CD4-positive, alpha-beta T cell (primary cell): ENCODE measurements around the gene BACH1. TPM values are rescaled to one million over a fixed set of nuclear protein-coding genes. Genes with fewer than 3 reads are reported as not detected.

ENCODE experiments used
- ATAC-seq: fragments of 200-7000 bp; cut with Tn5 transposase; one replicate; pipeline ENCODE4 v1.10.0; 2022; ENCODE audit warnings: mild to moderate bottlenecking; ENCODE audit not compliant: poor library complexity
- CTCF ChIA-PET: fragments of 350-600 bp; sonication (Branson Sonifier 250); formaldehyde crosslinking; loops from one replicate; lab custom pipeline; 2021; ENCODE audit warnings: antibody characterized with exemption, inconsistent platforms; lab: Charles Lee
- POLR2A ChIA-PET: fragments of 350-600 bp; sonication (Branson Sonifier 250); formaldehyde crosslinking; loops from one replicate; lab custom pipeline; 2021; ENCODE audit warnings: antibody characterized with exemption, inconsistent platforms; lab: Charles Lee
- DNase-seq, 14 experiments: peaks; one replicate each; pipeline ENCODE4 v3.0.0-alpha.2; 2013 to 2020; ENCODE audit warnings: mixed read lengths in 2 of 14
- H3K27ac ChIP-seq, 2 donors: one replicate each; pipeline versions ENCODE4 v1.5.1 to v1.7.0; 2013; ENCODE audit warnings: low read length in 2 of 2, low read depth in 1 of 2, mild to moderate bottlenecking in 1 of 2
- H3K27me3 ChIP-seq, 2 experiments: 1 replicate in 1 of 2; 2 replicates in 1 of 2; pipeline versions ENCODE4 v1.6.1 to v1.7.0; 2013; ENCODE audit warnings: low read length in 2 of 2, control low read depth in 1 of 2, mild to moderate bottlenecking in 1 of 2, moderate library complexity in 1 of 2; ENCODE audit not compliant: insufficient read depth in 2 of 2, control insufficient read depth in 1 of 2
- H3K36me3 ChIP-seq: one replicate; pipeline ENCODE4 v1.6.1; 2013; ENCODE audit warnings: low read length, control low read depth; ENCODE audit not compliant: insufficient read depth
- H3K4me1 ChIP-seq: one replicate; pipeline ENCODE4 v1.6.1; 2013; ENCODE audit warnings: low read length, control low read depth; ENCODE audit not compliant: insufficient read depth
- H3K4me3 ChIP-seq: one replicate; pipeline ENCODE4 v1.5.1; 2013; ENCODE audit warnings: mild to moderate bottlenecking, low read length, moderate library complexity
- H3K9me3 ChIP-seq, 2 experiments: 1 replicate in 1 of 2; 2 replicates in 1 of 2; pipeline versions ENCODE4 v1.6.1 to v1.7.0; 2013; ENCODE audit warnings: low read length in 2 of 2, mild to moderate bottlenecking in 2 of 2, control low read depth in 1 of 2, moderate library complexity in 1 of 2; ENCODE audit not compliant: control insufficient read depth in 1 of 2, insufficient read depth in 1 of 2
- H3K27ac Mint-ChIP-seq: one replicate; pipeline ENCODE4 v1.8.0; 2020; ENCODE audit warnings: mixed read lengths
- H3K27me3 Mint-ChIP-seq: one replicate; pipeline ENCODE4 v1.8.0; 2021; ENCODE audit warnings: mixed read lengths
- H3K36me3 Mint-ChIP-seq: one replicate; pipeline ENCODE4 v1.8.0; 2021; ENCODE audit warnings: low read depth, mixed read lengths
- H3K4me1 Mint-ChIP-seq: one replicate; pipeline ENCODE4 v1.8.0; 2021; ENCODE audit warnings: low read depth, mixed read lengths
- H3K4me3 Mint-ChIP-seq: one replicate; pipeline ENCODE4 v1.8.0; 2020; ENCODE audit warnings: mild to moderate bottlenecking, mixed read lengths
- H3K9me3 Mint-ChIP-seq: one replicate; pipeline ENCODE4 v1.8.0; 2020; ENCODE audit warnings: mixed read lengths
- intact Hi-C, 2 experiments: fragments of 100-400 bp; cut with DNase I in 1 of 2; cut with micrococcal nuclease in 1 of 2; formaldehyde crosslinking; loops; one replicate each; pipeline versions ENCODE4 v1.15.1 to v1.9.0; 2023 to 2025; cut with DNase I, micrococcal nuclease
- total RNA-seq, 174 experiments: library from RNA in 2 of 174; stranded (reverse) in 2 of 174; gene quantifications; one replicate each; pipeline ENCODE4 v1.2.3 and lab custom pipeline; 2021 to 2026
- TF ChIP-seq, protein P1 (sequence below): fragments of 200-600 bp; IDR thresholded peaks from one replicate; pipeline ENCODE4 v1.8.0; 2022; ENCODE audit warnings: antibody characterized with exemption, mild to moderate bottlenecking

BACH1 gene
- total RNA-seq, 2 experiments from 2014 or later = 64.4 to 65.9 TPM

DNA sequence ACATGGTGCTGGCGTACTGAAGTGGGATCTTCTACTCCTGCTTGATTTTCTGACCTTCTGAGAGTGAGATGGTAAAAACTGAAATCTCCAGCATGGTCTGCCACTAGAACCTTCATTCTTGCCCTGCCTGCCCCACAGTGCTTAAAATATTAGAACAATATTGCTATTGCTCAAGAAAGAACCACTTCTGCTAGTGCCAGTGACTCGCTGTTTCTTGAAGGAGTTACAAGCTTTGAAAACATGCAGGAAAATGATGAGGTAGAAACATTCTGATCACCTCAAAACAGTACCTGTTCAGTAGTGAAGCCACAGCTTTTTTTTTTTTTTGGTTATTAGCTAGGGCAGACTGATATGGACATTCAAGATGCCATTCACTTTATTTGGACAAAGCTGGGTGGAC, 95.3 kb downstream of the BACH1 start:
- Mint-ChIP-seq H3K27ac (no peak overlapping the region), H3K36me3 (peaks cover 7% of the 10 kb centered on the region), H3K27me3 (no peaks in the 10 kb centered on the region), H3K9me3 (peaks cover 2% of the 10 kb centered on the region), H3K4me3 (no peak overlapping the region), H3K4me1 (no peaks in the 10 kb centered on the region)
- no peak overlapping the region for H3K27ac ChIP-seq
- no peak for DNase-seq
- POLR2A ChIA-PET = no interaction called here
- no peak for ATAC-seq
- H3K4me1 ChIP-seq = no peaks in the 10 kb centered on the region
- H3K9me3 ChIP-seq = no peaks in the 10 kb centered on the region
- CTCF ChIA-PET = no interaction called here
- no peak overlapping the region for H3K4me3 ChIP-seq
- no peaks in the 10 kb centered on the region for H3K36me3 ChIP-seq
- intact Hi-C loops = no loop called here
- no peaks in the 10 kb centered on the region for H3K27me3 ChIP-seq
- TF ChIP-seq, protein P1, sequence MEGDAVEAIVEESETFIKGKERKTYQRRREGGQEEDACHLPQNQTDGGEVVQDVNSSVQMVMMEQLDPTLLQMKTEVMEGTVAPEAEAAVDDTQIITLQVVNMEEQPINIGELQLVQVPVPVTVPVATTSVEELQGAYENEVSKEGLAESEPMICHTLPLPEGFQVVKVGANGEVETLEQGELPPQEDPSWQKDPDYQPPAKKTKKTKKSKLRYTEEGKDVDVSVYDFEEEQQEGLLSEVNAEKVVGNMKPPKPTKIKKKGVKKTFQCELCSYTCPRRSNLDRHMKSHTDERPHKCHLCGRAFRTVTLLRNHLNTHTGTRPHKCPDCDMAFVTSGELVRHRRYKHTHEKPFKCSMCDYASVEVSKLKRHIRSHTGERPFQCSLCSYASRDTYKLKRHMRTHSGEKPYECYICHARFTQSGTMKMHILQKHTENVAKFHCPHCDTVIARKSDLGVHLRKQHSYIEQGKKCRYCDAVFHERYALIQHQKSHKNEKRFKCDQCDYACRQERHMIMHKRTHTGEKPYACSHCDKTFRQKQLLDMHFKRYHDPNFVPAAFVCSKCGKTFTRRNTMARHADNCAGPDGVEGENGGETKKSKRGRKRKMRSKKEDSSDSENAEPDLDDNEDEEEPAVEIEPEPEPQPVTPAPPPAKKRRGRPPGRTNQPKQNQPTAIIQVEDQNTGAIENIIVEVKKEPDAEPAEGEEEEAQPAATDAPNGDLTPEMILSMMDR = no peak

Other genes starting within 250 kb of the BACH1 start
- gene CCT8, start 225.3 kb upstream of the BACH1 start, total RNA-seq = 100 to 1,000 TPM; 121 to 126 TPM
- gene MAP3K7CL, start 168.3 kb upstream of the BACH1 start, total RNA-seq = 1 to 10 TPM; 4.6 to 4.7 TPM